ENCODE measurements around the gene CNTNAP2.

Gene CNTNAP2

DNA sequence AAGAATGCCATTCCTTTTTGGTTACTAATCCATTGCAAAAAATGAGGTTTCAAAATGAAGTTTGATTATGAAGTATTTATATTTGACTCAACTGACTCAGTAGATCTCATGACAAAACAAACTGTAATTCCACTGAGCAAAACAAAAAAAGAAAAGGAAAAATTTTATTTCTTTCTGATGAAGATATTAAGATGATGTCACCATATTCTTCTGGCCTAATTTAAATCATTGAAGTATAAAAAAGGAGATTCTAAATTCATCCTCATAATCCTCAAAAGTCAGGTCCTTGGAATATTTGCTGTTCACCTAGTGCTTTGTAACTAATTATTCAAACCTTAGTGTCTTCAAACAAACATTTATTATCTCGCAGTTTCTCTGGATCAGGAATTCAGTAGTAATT is 1183.7 kb downstream of the CNTNAP2 start:
- no peak for DNase-seq (ENCODE audit: extremely low spot score)
- ChIA-PET CTCF (no interaction called here), POLR2A (no interaction called here)
- TF ChIP-seq HDGF (IDR thresholded peaks at IDR 0.05; ENCODE audit: borderline replicate concordance) (no peak), CTBP1 (IDR thresholded peaks at IDR 0.05; ENCODE audit: borderline replicate concordance) (no peak), PKNOX1 (IDR thresholded peaks at IDR 0.05) (no peak), FOXM1 (IDR thresholded peaks at IDR 0.05; ENCODE audit: borderline replicate concordance) (no peak), TARDBP (IDR thresholded peaks at IDR 0.05) (no peak), ELF4 (IDR thresholded peaks at IDR 0.05) (no peak)

GRCh38 chr7:147304376-147304775 is 1187.8 kb downstream of the CNTNAP2 start:
- TF ChIP-seq FOXK2 (IDR thresholded peaks at IDR 0.05), result no peak
- TF ChIP-seq CTBP1 (IDR thresholded peaks at IDR 0.05; ENCODE audit: borderline replicate concordance), result no peak
- no peak for TF ChIP-seq LEF1 (IDR thresholded peaks at IDR 0.05; ENCODE audit: borderline replicate concordance)
- POLR2A ChIA-PET, result no interaction called here
- CTCF ChIA-PET, result no interaction called here
- DNase-seq (ENCODE audit: extremely low spot score), result no peak

GRCh38 chr7:147305827-147306226 is 1189.2 kb downstream of the CNTNAP2 start:
- DNase-seq (ENCODE audit: extremely low spot score), result no peak
- CTCF ChIA-PET, result no interaction called here
- no peak for TF ChIP-seq PKNOX1 (IDR thresholded peaks at IDR 0.05)
- no peak for TF ChIP-seq TARDBP (IDR thresholded peaks at IDR 0.05)
- no peak for TF ChIP-seq SUZ12 (IDR thresholded peaks at IDR 0.05)
- no peak for TF ChIP-seq L3MBTL2 (conservative IDR thresholded peaks at IDR 0.05)
- TF ChIP-seq ZNF384 (IDR thresholded peaks at IDR 0.05), result no peak
- no peak for TF ChIP-seq CTBP1 (IDR thresholded peaks at IDR 0.05; ENCODE audit: borderline replicate concordance)
- TF ChIP-seq ARNT (IDR thresholded peaks at IDR 0.05), result no peak
- TF ChIP-seq FOXK2 (IDR thresholded peaks at IDR 0.05), result no peak
- TF ChIP-seq SP1 (IDR thresholded peaks at IDR 0.05), result no peak
- no peak for TF ChIP-seq NFRKB (IDR thresholded peaks at IDR 0.05)
- no peak for TF ChIP-seq BHLHE40 (IDR thresholded peaks at IDR 0.05; ENCODE audit: borderline replicate concordance)
- no peak for TF ChIP-seq FOXA1 (IDR thresholded peaks at IDR 0.05)
- TF ChIP-seq ELF4 (IDR thresholded peaks at IDR 0.05), result no peak
- no peak for TF ChIP-seq HDGF (IDR thresholded peaks at IDR 0.05; ENCODE audit: borderline replicate concordance)
- POLR2A ChIA-PET, result no interaction called here

DNA sequence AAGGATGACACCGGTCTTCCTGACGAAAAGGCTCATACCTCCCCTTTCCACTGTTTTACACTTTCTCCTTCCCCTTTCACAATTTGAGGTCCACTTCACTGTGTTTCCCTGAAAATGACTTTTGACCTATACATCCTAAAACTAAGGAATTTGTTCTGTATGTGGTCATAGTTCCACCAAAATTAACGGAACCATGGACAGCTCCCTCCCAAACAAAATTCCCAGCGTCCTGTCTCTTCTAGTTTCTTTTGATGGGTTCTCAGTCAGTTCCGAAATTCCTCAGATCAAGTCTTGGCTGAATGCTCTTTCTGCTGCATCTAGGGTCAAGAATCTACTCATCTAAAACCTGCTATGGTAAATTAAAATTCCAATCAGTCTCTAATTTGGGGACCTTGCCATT is 1191.9 kb downstream of the CNTNAP2 start:
- CTCF ChIA-PET, result no interaction called here
- no peak for DNase-seq (ENCODE audit: extremely low spot score)
- POLR2A ChIA-PET, result no interaction called here
- no peak for TF ChIP-seq HDGF (IDR thresholded peaks at IDR 0.05; ENCODE audit: borderline replicate concordance)
- TF ChIP-seq TARDBP (IDR thresholded peaks at IDR 0.05), result no peak
- TF ChIP-seq SP1 (IDR thresholded peaks at IDR 0.05), result no peak
- TF ChIP-seq L3MBTL2 (conservative IDR thresholded peaks at IDR 0.05), result no peak
- TF ChIP-seq BHLHE40 (IDR thresholded peaks at IDR 0.05; ENCODE audit: borderline replicate concordance), result no peak

DNA sequence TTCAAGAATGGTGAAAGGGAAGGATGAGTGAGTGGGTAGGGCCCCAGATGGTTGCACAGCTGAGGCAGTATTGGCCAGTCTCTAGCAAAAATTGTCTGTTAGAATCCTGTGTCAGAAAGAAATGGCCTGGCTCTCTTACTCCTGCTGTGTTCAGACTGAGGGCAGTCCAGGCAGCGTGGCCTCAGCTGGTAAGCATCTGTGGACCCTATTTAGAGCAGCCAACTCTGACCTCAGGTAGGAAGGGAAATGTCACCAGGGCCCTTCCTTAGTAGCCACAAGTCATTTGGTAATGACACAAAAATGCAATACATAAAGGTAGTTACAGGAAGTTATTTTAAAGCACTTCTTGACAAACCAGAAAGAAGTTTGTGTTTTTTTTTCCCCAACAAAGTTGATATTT is 1194.7 kb downstream of the CNTNAP2 start:
- TF ChIP-seq ZNF384 (IDR thresholded peaks at IDR 0.05), result no peak
- TF ChIP-seq L3MBTL2 (conservative IDR thresholded peaks at IDR 0.05), result no peak
- no peak for TF ChIP-seq FOXA1 (IDR thresholded peaks at IDR 0.05)
- TF ChIP-seq SP1 (IDR thresholded peaks at IDR 0.05), result no peak
- no peak for TF ChIP-seq ARNT (IDR thresholded peaks at IDR 0.05)
- TF ChIP-seq PKNOX1 (IDR thresholded peaks at IDR 0.05), result no peak
- TF ChIP-seq NFRKB (IDR thresholded peaks at IDR 0.05), result no peak
- TF ChIP-seq BHLHE40 (IDR thresholded peaks at IDR 0.05; ENCODE audit: borderline replicate concordance), result no peak
- TF ChIP-seq FOXM1 (IDR thresholded peaks at IDR 0.05; ENCODE audit: borderline replicate concordance), result no peak
- TF ChIP-seq LEF1 (IDR thresholded peaks at IDR 0.05; ENCODE audit: borderline replicate concordance), result no peak
- TF ChIP-seq SUZ12 (IDR thresholded peaks at IDR 0.05), result no peak
- no peak for TF ChIP-seq TARDBP (IDR thresholded peaks at IDR 0.05)
- no peak for TF ChIP-seq ELF4 (IDR thresholded peaks at IDR 0.05)
- no peak for TF ChIP-seq HDGF (IDR thresholded peaks at IDR 0.05; ENCODE audit: borderline replicate concordance)
- no peak for TF ChIP-seq CTBP1 (IDR thresholded peaks at IDR 0.05; ENCODE audit: borderline replicate concordance)
- TF ChIP-seq FOXK2 (IDR thresholded peaks at IDR 0.05), result no peak
- ChIA-PET POLR2A (interaction anchor here (0.6 kb wide), 1 partner anchor 117 kb away, joined by 3 read pairs; no protein-coding TSS in a partner anchor), CTCF (no interaction called here)
- DNase-seq (ENCODE audit: extremely low spot score), result no peak

DNA sequence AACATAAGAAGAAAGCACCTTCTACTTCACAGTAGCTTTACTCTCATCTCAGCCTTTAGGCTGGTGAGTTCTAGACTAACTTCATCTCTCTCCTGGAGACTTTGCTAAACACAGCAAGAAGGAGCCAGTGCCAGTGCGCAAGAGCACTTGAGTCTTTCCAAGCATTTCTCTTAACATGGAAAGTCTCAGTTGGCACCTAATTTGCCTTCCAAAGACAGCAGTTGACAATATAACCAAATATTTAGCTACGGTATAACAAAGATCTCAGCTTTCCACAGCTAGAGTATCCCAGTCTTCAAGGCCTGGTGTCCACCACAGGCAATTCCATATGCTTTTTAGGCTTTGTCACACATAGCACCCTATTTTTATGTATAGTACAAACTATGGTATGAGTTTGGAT is 1204.9 kb downstream of the CNTNAP2 start:
- CTCF ChIA-PET, result no interaction called here
- TF ChIP-seq L3MBTL2 (conservative IDR thresholded peaks at IDR 0.05) (no peak), CTBP1 (IDR thresholded peaks at IDR 0.05; ENCODE audit: borderline replicate concordance) (no peak), HDGF (IDR thresholded peaks at IDR 0.05; ENCODE audit: borderline replicate concordance) (no peak), NFRKB (IDR thresholded peaks at IDR 0.05) (no peak), BHLHE40 (IDR thresholded peaks at IDR 0.05; ENCODE audit: borderline replicate concordance) (no peak)
- no peak for DNase-seq (ENCODE audit: extremely low spot score)
- POLR2A ChIA-PET, result no interaction called here

DNA sequence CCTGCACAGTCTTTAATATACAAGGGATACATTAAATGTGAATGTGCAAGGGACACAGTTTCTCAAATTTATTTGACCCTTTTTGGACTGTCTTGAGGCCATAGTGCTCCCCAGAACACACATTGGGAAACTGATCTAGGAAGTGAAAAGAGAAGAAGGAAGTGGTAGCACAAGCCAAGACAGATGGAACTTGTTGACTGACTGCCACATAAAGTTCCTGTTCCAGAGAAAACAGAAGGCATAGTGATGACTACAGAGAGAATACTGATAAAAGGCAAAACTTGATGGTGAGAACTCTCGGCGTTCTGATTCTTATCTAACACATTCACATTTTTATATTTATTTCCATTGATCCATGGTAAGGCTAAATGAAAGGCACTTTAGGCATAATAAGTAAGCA is 1216.4 kb downstream of the CNTNAP2 start:
- TF ChIP-seq FOXK2 (IDR thresholded peaks at IDR 0.05) (no peak), FOXA1 (IDR thresholded peaks at IDR 0.05) (no peak), ELF4 (IDR thresholded peaks at IDR 0.05) (no peak), PKNOX1 (IDR thresholded peaks at IDR 0.05) (no peak), FOXM1 (IDR thresholded peaks at IDR 0.05; ENCODE audit: borderline replicate concordance) (no peak), LEF1 (IDR thresholded peaks at IDR 0.05; ENCODE audit: borderline replicate concordance) (no peak), HDGF (IDR thresholded peaks at IDR 0.05; ENCODE audit: borderline replicate concordance) (no peak), BHLHE40 (IDR thresholded peaks at IDR 0.05; ENCODE audit: borderline replicate concordance) (no peak), ZNF384 (IDR thresholded peaks at IDR 0.05) (no peak), SP1 (IDR thresholded peaks at IDR 0.05) (no peak), ARNT (IDR thresholded peaks at IDR 0.05) (no peak), TARDBP (IDR thresholded peaks at IDR 0.05) (no peak), L3MBTL2 (conservative IDR thresholded peaks at IDR 0.05) (no peak), SUZ12 (IDR thresholded peaks at IDR 0.05) (no peak), NFRKB (IDR thresholded peaks at IDR 0.05) (no peak), CTBP1 (IDR thresholded peaks at IDR 0.05; ENCODE audit: borderline replicate concordance) (no peak)
- CTCF ChIA-PET, result no interaction called here
- DNase-seq (ENCODE audit: extremely low spot score), result no peak
- POLR2A ChIA-PET, result no interaction called here
